ENCODE data around the gene SEMA6B.

SEMA6B gene

GRCh38 chr19:4582980-4583842 lies 23.7 kb upstream of the SEMA6B start:
- no peak for TF ChIP-seq ZNF274 (IDR thresholded peaks at IDR 0.05; ENCODE audit: low read depth, low read length)
- H3K4me3 ChIP-seq (ENCODE audit: low read length), result no peak overlapping the region

GRCh38 chr19:4581666-4582553 lies 22.4 kb upstream of the SEMA6B start:
- no peak overlapping the region for H3K4me3 ChIP-seq (ENCODE audit: low read length)
- no peak for TF ChIP-seq ZNF274 (IDR thresholded peaks at IDR 0.05; ENCODE audit: low read depth, low read length)

GRCh38 chr19:4580961-4581665 lies 21.6 kb upstream of the SEMA6B start:
- no peak for TF ChIP-seq ZNF274 (IDR thresholded peaks at IDR 0.05; ENCODE audit: low read depth, low read length)
- H3K4me3 ChIP-seq (ENCODE audit: low read length), result no peak overlapping the region

- H3K4me3 ChIP-seq (ENCODE audit: low read length), result no peak overlapping the region
These were observed 20.8 kb upstream of the SEMA6B start for GRCh38 chr19:4580021-4580901.

GRCh38 chr19:4579389-4579788 lies 19.9 kb upstream of the SEMA6B start:
- no peak overlapping the region for H3K4me3 ChIP-seq (ENCODE audit: low read length)
- no peak for TF ChIP-seq ZNF274 (IDR thresholded peaks at IDR 0.05; ENCODE audit: low read depth, low read length)

More at GRCh38 chr19:4580021-4580901, 20.8 kb upstream of the SEMA6B start:
- TF ChIP-seq ZNF274 (IDR thresholded peaks at IDR 0.05; ENCODE audit: low read depth, low read length), result no peak

- TF ChIP-seq ZNF274 (IDR thresholded peaks at IDR 0.05; ENCODE audit: low read depth, low read length), result no peak
- no peak overlapping the region for H3K4me3 ChIP-seq (ENCODE audit: low read length)
These were observed 19.2 kb upstream of the SEMA6B start for GRCh38 chr19:4578552-4579248.

- H3K4me3 ChIP-seq (ENCODE audit: low read length), result no peak overlapping the region
- TF ChIP-seq ZNF274 (IDR thresholded peaks at IDR 0.05; ENCODE audit: low read depth, low read length), result no peak
These were observed 17.7 kb upstream of the SEMA6B start for GRCh38 chr19:4577020-4577782.

- no peak for TF ChIP-seq ZNF274 (IDR thresholded peaks at IDR 0.05; ENCODE audit: low read depth, low read length)
- H3K4me3 ChIP-seq (ENCODE audit: low read length), result no peak overlapping the region
These were observed 16.8 kb upstream of the SEMA6B start for GRCh38 chr19:4576016-4576933.

- H3K4me3 ChIP-seq (ENCODE audit: low read length), result no peak overlapping the region
- TF ChIP-seq ZNF274 (IDR thresholded peaks at IDR 0.05; ENCODE audit: low read depth, low read length), result no peak
These were observed 16.0 kb upstream of the SEMA6B start for GRCh38 chr19:4575267-4576015.

GRCh38 chr19:4573682-4574081 lies 14.2 kb upstream of the SEMA6B start:
- H3K4me3 ChIP-seq (ENCODE audit: low read length), result no peak overlapping the region
- TF ChIP-seq ZNF274 (IDR thresholded peaks at IDR 0.05; ENCODE audit: low read depth, low read length), result no peak

Measured in GM08714 (cell line).